GM23248 (cell line): ENCODE data around the gene GALNT18. TPM values are rescaled to one million over a fixed set of nuclear protein-coding genes. Genes with fewer than 3 reads are reported as not detected.

Experiments
- DNase-seq: peaks from one replicate; pipeline ENCODE4 v3.0.0-alpha.2; 2015
- H2AFZ ChIP-seq: fragments of 200-600 bp; sonication (generic); 2 replicates; pipeline ENCODE4 v1.6.1; 2016; ENCODE audit warnings: antibody characterized with exemption
- H3F3A ChIP-seq: fragments of 200-600 bp; sonication (generic); 2 replicates; pipeline ENCODE4 v1.6.1; 2016; ENCODE audit warnings: mild to moderate bottlenecking, antibody characterized with exemption, mixed run types; ENCODE audit not compliant: insufficient read depth
- H3K27ac ChIP-seq: fragments of 200-600 bp; sonication (generic); 2 replicates; pipeline ENCODE4 v1.5.1; 2016; ENCODE audit warnings: mild to moderate bottlenecking
- H3K27me3 ChIP-seq: fragments of 200-600 bp; sonication (generic); replicated peaks from 2 replicates; pipeline ENCODE4 v1.6.1; 2016; ENCODE audit warnings: mild to moderate bottlenecking; ENCODE audit not compliant: insufficient read depth
- H3K36me3 ChIP-seq: fragments of 200-600 bp; sonication (generic); 2 replicates; pipeline ENCODE4 v1.6.1; 2016; ENCODE audit warnings: low read depth, mild to moderate bottlenecking
- H3K4me1 ChIP-seq: fragments of 200-600 bp; sonication (generic); 2 replicates; pipeline ENCODE4 v1.6.1; 2016; ENCODE audit warnings: mild to moderate bottlenecking; ENCODE audit not compliant: insufficient read depth
- H3K4me2 ChIP-seq: fragments of 200-600 bp; sonication (generic); one replicate; pipeline ENCODE4 v1.6.1; 2016; ENCODE audit warnings: mild to moderate bottlenecking; ENCODE audit not compliant: unreplicated experiment
- H3K4me3 ChIP-seq: fragments of 200-600 bp; sonication (generic); 2 replicates; pipeline ENCODE4 v1.5.1; 2016; ENCODE audit warnings: mild to moderate bottlenecking
- H3K79me2 ChIP-seq: fragments of 200-600 bp; sonication (generic); 2 replicates; pipeline ENCODE4 v1.6.1; 2016; ENCODE audit warnings: mild to moderate bottlenecking; ENCODE audit not compliant: insufficient read depth
- H3K9ac ChIP-seq: fragments of 200-600 bp; sonication (generic); 2 replicates; pipeline ENCODE4 v1.6.1; 2016; ENCODE audit warnings: mild to moderate bottlenecking
- H3K9me2 ChIP-seq: fragments of 200-600 bp; sonication (generic); 2 replicates; pipeline ENCODE4 v1.6.1; 2016; ENCODE audit warnings: mixed run types, mild to moderate bottlenecking, moderate library complexity; ENCODE audit not compliant: insufficient read depth
- H3K9me3 ChIP-seq: fragments of 200-600 bp; sonication (generic); one replicate; pipeline ENCODE4 v1.6.1; 2017; ENCODE audit warnings: low read depth
- H4K20me1 ChIP-seq: fragments of 200-600 bp; sonication (generic); 2 replicates; pipeline ENCODE4 v1.6.0; 2016; ENCODE audit not compliant: insufficient read depth
- EZH2 ChIP-seq: fragments of 200-600 bp; sonication (generic); IDR thresholded peaks from 2 replicates; pipeline ENCODE4 v1.6.1; 2018; ENCODE audit warnings: antibody characterized with exemption, mild to moderate bottlenecking; ENCODE audit not compliant: insufficient read depth, poor library complexity, severe bottlenecking
- EZH2phosphoT487 ChIP-seq: fragments of 200-600 bp; sonication (generic); IDR thresholded peaks from 2 replicates; pipeline ENCODE4 v1.6.1; 2018; ENCODE audit warnings: antibody characterized with exemption, moderate library complexity, mild to moderate bottlenecking, low read depth; ENCODE audit not compliant: insufficient read depth
- WGBS, 2 experiments: methylation state at CpG; one replicate each; pipeline ENCODE4 v1.1.6; 2015 to 2017; ENCODE audit warnings: low lambda C conversion rate in 2 of 2, low coverage in 1 of 2; ENCODE audit errors: missing lambda C conversion rate in 2 of 2; 5-methylcytosine and 5-hydroxymethylcytosine counted together
- in situ Hi-C: fragments of 300-500 bp; cut with MboI; formaldehyde crosslinking; loops from 2 replicates; pipeline ENCODE4 v1.15.0; 2020
- polyA plus RNA-seq: library from polyadenylated mRNA; unstranded; fragments of >200 nt; fragmentation: Nextera tagmentation; extraction: Ambion mirVana; gene quantifications from 2 replicates; pipeline ENCODE4 v1.2.1, GENCODE V29; 2016
- total RNA-seq: library from RNA; depleted of rRNA; stranded (reverse); fragments of >200 nt; shearing (Covaris generic); gene quantifications from 2 replicates; pipeline ENCODE4 v1.2.3, GENCODE V29; 2014

GALNT18 gene
- total and polyA plus RNA-seq, 2 experiments from 2014 or later = 4.1 to 5.6 TPM

- no peak for TF ChIP-seq EZH2
- TF ChIP-seq EZH2phosphoT487 = no peak
- Histone ChIP-seq H3K4me3 (no peak overlapping the region), H3K9me3 (no peaks in the 10 kb centered on the region), H3F3A (no peaks in the 10 kb centered on the region), H2AFZ (no peak overlapping the region), H3K9ac (no peak overlapping the region), H3K36me3 (no peaks in the 10 kb centered on the region), H3K9me2 (no peaks in the 10 kb centered on the region), H3K27ac (no peak overlapping the region), H3K79me2 (no peaks in the 10 kb centered on the region), H3K4me2 (no peak overlapping the region), H3K4me1 (no peaks in the 10 kb centered on the region), H4K20me1 (no peaks in the 10 kb centered on the region), H3K27me3 (peaks cover 73% of the 10 kb centered on the region)
- DNase-seq = no peak
- in situ Hi-C loops = no loop called here
- 0 to 6% methylated on average over 1 of the region's 1 CpG for WGBS, 2 experiments
These were observed 19.8 kb upstream of the GALNT18 start for GRCh38 chr11:11641581-11641980.

GRCh38 chr11:11640996-11641395, 19.2 kb upstream of the GALNT18 start:
- no peak overlapping the region for H3K27ac ChIP-seq
- no peak overlapping the region for H2AFZ ChIP-seq
- peaks cover 71% of the 10 kb centered on the region for H3K27me3 ChIP-seq
- no peak for DNase-seq
- in situ Hi-C loops = no loop called here
- no peak overlapping the region for H3K9ac ChIP-seq
- no peaks in the 10 kb centered on the region for H4K20me1 ChIP-seq
- H3K4me1 ChIP-seq = no peaks in the 10 kb centered on the region
- no peak overlapping the region for H3K4me3 ChIP-seq
- no peaks in the 10 kb centered on the region for H3K9me2 ChIP-seq
- no peaks in the 10 kb centered on the region for H3K79me2 ChIP-seq
- no peaks in the 10 kb centered on the region for H3K36me3 ChIP-seq
- WGBS, 2 experiments = 49 to 62% methylated on average over 5 of the region's 5 CpGs
- no peaks in the 10 kb centered on the region for H3K9me3 ChIP-seq
- H3K4me2 ChIP-seq = no peak overlapping the region
- no peaks in the 10 kb centered on the region for H3F3A ChIP-seq
- TF ChIP-seq EZH2 (no peak), EZH2phosphoT487 (no peak)

- 23 to 37% methylated on average over 1 of the region's 1 CpG for WGBS, 2 experiments
- H3K9ac ChIP-seq = no peak overlapping the region
- H3K4me3 ChIP-seq = no peak overlapping the region
These were observed 18.3 kb upstream of the GALNT18 start for GRCh38 chr11:11640152-11640551.

GRCh38 chr11:11636671-11637070, 14.9 kb upstream of the GALNT18 start:
- Histone ChIP-seq H3K9ac (no peak overlapping the region), H3K9me3 (no peaks in the 10 kb centered on the region), H3K79me2 (no peaks in the 10 kb centered on the region), H3K4me2 (no peak overlapping the region), H3F3A (no peaks in the 10 kb centered on the region), H3K27ac (no peak overlapping the region), H3K36me3 (no peaks in the 10 kb centered on the region), H3K4me3 (no peak overlapping the region), H2AFZ (no peak overlapping the region), H4K20me1 (no peaks in the 10 kb centered on the region), H3K9me2 (no peaks in the 10 kb centered on the region), H3K4me1 (no peaks in the 10 kb centered on the region), H3K27me3 (peaks cover 48% of the 10 kb centered on the region)
- in situ Hi-C loops = no loop called here
- DNase-seq = no peak
- no peak for TF ChIP-seq EZH2
- TF ChIP-seq EZH2phosphoT487 = no peak
- WGBS, 2 experiments = 46 to 58% methylated on average over 3 of the region's 3 CpGs

More at GRCh38 chr11:11640152-11640551, 18.3 kb upstream of the GALNT18 start:
- TF ChIP-seq EZH2 = no peak
- TF ChIP-seq EZH2phosphoT487 = no peak
- no peak overlapping the region for H3K4me2 ChIP-seq
- no peaks in the 10 kb centered on the region for H4K20me1 ChIP-seq
- H2AFZ ChIP-seq = no peak overlapping the region
- no peaks in the 10 kb centered on the region for H3K79me2 ChIP-seq
- H3F3A ChIP-seq = no peaks in the 10 kb centered on the region
- no peak for DNase-seq
- no peak overlapping the region for H3K27ac ChIP-seq
- no peaks in the 10 kb centered on the region for H3K9me3 ChIP-seq
- H3K4me1 ChIP-seq = no peaks in the 10 kb centered on the region
- H3K36me3 ChIP-seq = no peaks in the 10 kb centered on the region
- H3K9me2 ChIP-seq = no peaks in the 10 kb centered on the region
- H3K27me3 ChIP-seq = peaks cover 71% of the 10 kb centered on the region
- in situ Hi-C loops = no loop called here

GRCh38 chr11:11635443-11635842, 13.6 kb upstream of the GALNT18 start:
- no peaks in the 10 kb centered on the region for H3F3A ChIP-seq
- no peak overlapping the region for H3K4me2 ChIP-seq
- no peak for DNase-seq
- in situ Hi-C loops = no loop called here
- no peak overlapping the region for H2AFZ ChIP-seq
- H3K9me2 ChIP-seq = no peaks in the 10 kb centered on the region
- no peaks in the 10 kb centered on the region for H3K36me3 ChIP-seq
- H3K9ac ChIP-seq = no peak overlapping the region
- 48 to 49% methylated on average over 5 of the region's 5 CpGs for WGBS, 2 experiments
- H4K20me1 ChIP-seq = no peaks in the 10 kb centered on the region
- no peaks in the 10 kb centered on the region for H3K79me2 ChIP-seq
- no peak overlapping the region for H3K4me3 ChIP-seq
- H3K27ac ChIP-seq = no peak overlapping the region
- no peaks in the 10 kb centered on the region for H3K9me3 ChIP-seq
- no peak for TF ChIP-seq EZH2
- no peak for TF ChIP-seq EZH2phosphoT487
- peaks cover 45% of the 10 kb centered on the region for H3K27me3 ChIP-seq
- no peaks in the 10 kb centered on the region for H3K4me1 ChIP-seq
